HepG2 (cell line): Measurements from ENCODE around the gene FBXW5. TPM values are rescaled to one million over a fixed set of nuclear protein-coding genes. Genes with fewer than 3 reads are reported as not detected.

Source experiments
- ATAC-seq: fragments of 200-7000 bp; cut with Tn5 transposase; 3 replicates; pipeline ENCODE4 v1.9.1; 2020; ENCODE audit warnings: mild to moderate bottlenecking, moderate library complexity
- BruUV-seq: library from RNA; stranded (reverse); fragments of 400-500 nt; replicated peaks from 2 replicates; lab custom pipeline; 2021; lab: Mats Ljungman, UMichigan
- CTCF ChIA-PET: fragments of 300-600 bp; formaldehyde crosslinking; extraction: SDS; loops from one replicate; lab custom pipeline; 2021; ENCODE audit warnings: low total read pairs, inconsistent platforms, low intra/inter-chr PET ratio; lab: Yijun Ruan, JAX
- POLR2A ChIA-PET: fragments of 350-600 bp; sonication (Branson Sonifier 250); formaldehyde crosslinking; loops from one replicate; lab custom pipeline; 2020; ENCODE audit warnings: antibody characterized with exemption, inconsistent platforms; lab: Yijun Ruan, JAX
- DNase-seq: peaks from one replicate; pipeline ENCODE4 v3.0.0-alpha.2; 2015; ENCODE audit warnings: low spot score
- FAIRE-seq: peaks from 3 replicates; lab custom pipeline; 2011; peaks lifted over from hg19 to GRCh38; lab: Jason Lieb, UNC
- H2AFZ ChIP-seq: one replicate; pipeline ENCODE4 v1.6.1; 2011; ENCODE audit warnings: low read length, inconsistent platforms
- H3K27ac ChIP-seq: fragments of 300-600 bp; 3 replicates; pipeline ENCODE4 v1.8.0; 2011; ENCODE audit warnings: mixed run types, mild to moderate bottlenecking, mixed read lengths, low read length, inconsistent platforms; ENCODE audit not compliant: insufficient read depth; ENCODE audit errors: extremely low read length
- H3K27me3 ChIP-seq, 2 experiments: fragments of 200-600 bp in 1 of 2; 2 replicates in 1 of 2; 3 replicates in 1 of 2; pipeline versions ENCODE4 v1.6.0 to v1.8.0; 2011; ENCODE audit warnings: low read length in 2 of 2, mild to moderate bottlenecking in 2 of 2, moderate library complexity in 2 of 2, inconsistent platforms in 1 of 2; ENCODE audit not compliant: insufficient read depth in 2 of 2, control insufficient read depth in 1 of 2
- H3K36me3 ChIP-seq, 2 experiments: fragments of 200-600 bp in 1 of 2; replicated peaks in 1 of 2; 2 replicates in 1 of 2; 3 replicates in 1 of 2; pipeline versions ENCODE4 v1.5.1 to v1.8.0; 2011; ENCODE audit warnings: low read length in 2 of 2, inconsistent platforms in 1 of 2; ENCODE audit not compliant: insufficient read depth in 2 of 2, control insufficient read depth in 1 of 2
- H3K4me1 ChIP-seq: 2 replicates; pipeline ENCODE4 v1.5.1; 2012; ENCODE audit warnings: low read length, inconsistent platforms; ENCODE audit not compliant: insufficient read depth
- H3K4me2 ChIP-seq: 2 replicates; pipeline ENCODE4 v1.6.0; 2011; ENCODE audit warnings: low read depth, low read length, inconsistent platforms
- H3K4me3 ChIP-seq, 3 experiments: fragments of 200-600 bp in 1 of 3; sonication (generic), shearing (Covaris generic) in 1 of 3; replicated peaks in 1 of 3; 2 replicates each; pipeline ENCODE4 v1.5.1; 2011 to 2016; ENCODE audit warnings: low read length in 3 of 3, inconsistent platforms in 2 of 3, low read depth in 2 of 3, mild to moderate bottlenecking in 2 of 3, control low read depth in 1 of 3, mixed read lengths in 1 of 3; ENCODE audit not compliant: insufficient read depth in 1 of 3
- H3K79me2 ChIP-seq: one replicate; pipeline ENCODE4 v1.6.1; 2011; ENCODE audit warnings: low read length, inconsistent platforms; ENCODE audit not compliant: insufficient read depth
- H3K9ac ChIP-seq: 2 replicates; pipeline ENCODE4 v1.6.0; 2011; ENCODE audit warnings: mild to moderate bottlenecking, low read depth, low read length, inconsistent platforms; ENCODE audit not compliant: insufficient read depth
- H3K9me3 ChIP-seq: 2 replicates; pipeline ENCODE4 v1.5.1; 2012; ENCODE audit warnings: mild to moderate bottlenecking, low read length
- H4K20me1 ChIP-seq: 2 replicates; pipeline ENCODE4 v1.6.0; 2011; ENCODE audit warnings: inconsistent platforms, mild to moderate bottlenecking, low read length, moderate library complexity; ENCODE audit not compliant: insufficient read depth
- AGO2 ChIP-seq: fragments of 200-400 bp; formaldehyde crosslinking; optimal IDR thresholded peaks from 2 replicates; pipeline ENCODE3; 2017; ENCODE audit warnings: mild to moderate bottlenecking, low read depth, low read length, moderate library complexity
- MYC ChIP-seq: sonication (generic); formaldehyde crosslinking; IDR thresholded peaks from 2 replicates; pipeline ENCODE4 v1.9.0; 2021; ENCODE audit warnings: missing genetic modification reagents, borderline replicate concordance
- POLR2G ChIP-seq: fragments of 200-400 bp; formaldehyde crosslinking; IDR thresholded peaks from 2 replicates; pipeline ENCODE4 v1.6.1; 2018; ENCODE audit warnings: mild to moderate bottlenecking, low read depth, low read length, moderate library complexity
- RBM22 ChIP-seq: fragments of 200-400 bp; formaldehyde crosslinking; optimal IDR thresholded peaks from 2 replicates; pipeline ENCODE3; 2017; ENCODE audit warnings: mild to moderate bottlenecking, low read length, moderate library complexity
- SETDB1 ChIP-seq: sonication (generic); formaldehyde crosslinking; IDR thresholded peaks from 2 replicates; pipeline ENCODE4 v1.5.1; 2020; ENCODE audit warnings: missing genetic modification reagents, mild to moderate bottlenecking, borderline replicate concordance
- WGBS: methylation state at CpG from one replicate; pipeline ENCODE4 v1.1.6; 2017; ENCODE audit warnings: low lambda C conversion rate; 5-methylcytosine and 5-hydroxymethylcytosine counted together
- in situ Hi-C: cut with HindIII; loops from 2 replicates; pipeline ENCODE4 v1.10.0; 2017; ENCODE audit warnings: low pct_unique_long_range_greater_than_20kb; ENCODE audit not compliant: extremely low pct_ligation_motif_present
- intact Hi-C: fragments of 100-400 bp; cut with micrococcal nuclease; formaldehyde crosslinking; loops from one replicate; pipeline ENCODE4 v1.10.0; 2022; ENCODE audit not compliant: unreplicated experiment
- polyA plus RNA-seq, 8 experiments: library from polyadenylated mRNA; depleted of rRNA in 3 of 8; stranded (reverse) in 7 of 8; unstranded in 1 of 8; fragments of >200 nt; fragmentation: Illumina TruSeq in 4 of 8; extraction: Trizol in 4 of 8; gene quantifications; 2 replicates each; pipeline versions ENCODE4 v1.2.1 to v1.2.3, GENCODE V29; 2011 to 2016; ENCODE audit warnings: low read depth in 4 of 8, missing spikeins in 1 of 8, mixed read lengths in 1 of 8; ENCODE audit not compliant: insufficient read depth in 1 of 8
- total RNA-seq, 5 experiments: library from RNA; depleted of rRNA; stranded (reverse); fragments of >200 nt; fragmentation: Illumina TruSeq; extraction: Trizol; gene quantifications; 2 replicates each; pipeline ENCODE4 v1.2.3, GENCODE V29; 2016; ENCODE audit warnings: low read depth in 1 of 5
- TF ChIP-seq, protein P1 (sequence below): sonication (generic); formaldehyde crosslinking; conservative IDR thresholded peaks from 2 replicates; pipeline ENCODE4 v1.8.0; 2022; ENCODE audit warnings: low read depth, missing genetic modification reagents

The FBXW5 gene
- total and polyA plus RNA-seq, 2 of the 13 experiments (the other 11 are each of a cell fraction or from before 2014, with no cell fraction given): 52.0 to 60.4 TPM

DNA sequence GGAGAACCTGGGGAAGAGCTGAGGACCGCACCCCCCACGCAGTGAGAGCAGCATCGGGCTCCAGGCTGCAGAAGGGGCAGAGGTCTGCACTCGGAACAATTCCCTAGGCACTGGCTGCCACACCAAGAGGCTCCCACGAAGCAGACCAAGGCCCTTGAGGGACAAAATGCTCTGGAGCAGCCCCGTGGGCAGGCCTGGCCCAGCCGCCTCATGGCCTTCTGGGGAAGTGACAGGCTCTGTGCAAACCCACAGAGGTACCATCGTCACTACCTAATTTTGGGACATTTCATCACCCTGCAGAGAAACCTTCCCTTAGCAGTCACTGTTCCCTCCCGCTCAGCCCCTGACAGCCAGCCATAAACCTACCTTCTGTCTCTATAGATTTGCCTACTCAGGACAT, 15.9 kb downstream of the FBXW5 start:
- in situ Hi-C loops: no loop called here
- ATAC-seq (no peak), DNase-seq (no peak), FAIRE-seq (no peak)
- Histone ChIP-seq H3K4me1 (peaks cover 7% of the 10 kb centered on the region), H3K79me2 (no peaks in the 10 kb centered on the region), H2AFZ (no peak overlapping the region), H3K27ac (no peak overlapping the region), H3K27me3 (no peaks in the 10 kb centered on the region), H4K20me1 (no peaks in the 10 kb centered on the region), H3K9me3 (no peaks in the 10 kb centered on the region), H3K36me3 (peaks cover 4 to 17% of the 10 kb centered on the region in 2 experiments; a peak in 2 of 5 replicates), H3K9ac (no peak overlapping the region), H3K4me2 (no peak overlapping the region), H3K4me3 (no peak overlapping the region)
- 80% methylated on average over 2 of the region's 9 CpGs for WGBS
- TF ChIP-seq, protein P1, sequence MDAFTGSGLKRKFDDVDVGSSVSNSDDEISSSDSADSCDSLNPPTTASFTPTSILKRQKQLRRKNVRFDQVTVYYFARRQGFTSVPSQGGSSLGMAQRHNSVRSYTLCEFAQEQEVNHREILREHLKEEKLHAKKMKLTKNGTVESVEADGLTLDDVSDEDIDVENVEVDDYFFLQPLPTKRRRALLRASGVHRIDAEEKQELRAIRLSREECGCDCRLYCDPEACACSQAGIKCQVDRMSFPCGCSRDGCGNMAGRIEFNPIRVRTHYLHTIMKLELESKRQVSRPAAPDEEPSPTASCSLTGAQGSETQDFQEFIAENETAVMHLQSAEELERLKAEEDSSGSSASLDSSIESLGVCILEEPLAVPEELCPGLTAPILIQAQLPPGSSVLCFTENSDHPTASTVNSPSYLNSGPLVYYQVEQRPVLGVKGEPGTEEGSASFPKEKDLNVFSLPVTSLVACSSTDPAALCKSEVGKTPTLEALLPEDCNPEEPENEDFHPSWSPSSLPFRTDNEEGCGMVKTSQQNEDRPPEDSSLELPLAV (CRISPR knock-in tag): no peak
- TF ChIP-seq AGO2: peak; percentile 50
- BruUV-seq: no TSS peak
- ChIA-PET CTCF (no interaction called here), POLR2A (no interaction called here)
- intact Hi-C loops: loop anchor here (5.0 kb wide), 1 partner anchor 141 kb away; no protein-coding TSS in a partner anchor

DNA sequence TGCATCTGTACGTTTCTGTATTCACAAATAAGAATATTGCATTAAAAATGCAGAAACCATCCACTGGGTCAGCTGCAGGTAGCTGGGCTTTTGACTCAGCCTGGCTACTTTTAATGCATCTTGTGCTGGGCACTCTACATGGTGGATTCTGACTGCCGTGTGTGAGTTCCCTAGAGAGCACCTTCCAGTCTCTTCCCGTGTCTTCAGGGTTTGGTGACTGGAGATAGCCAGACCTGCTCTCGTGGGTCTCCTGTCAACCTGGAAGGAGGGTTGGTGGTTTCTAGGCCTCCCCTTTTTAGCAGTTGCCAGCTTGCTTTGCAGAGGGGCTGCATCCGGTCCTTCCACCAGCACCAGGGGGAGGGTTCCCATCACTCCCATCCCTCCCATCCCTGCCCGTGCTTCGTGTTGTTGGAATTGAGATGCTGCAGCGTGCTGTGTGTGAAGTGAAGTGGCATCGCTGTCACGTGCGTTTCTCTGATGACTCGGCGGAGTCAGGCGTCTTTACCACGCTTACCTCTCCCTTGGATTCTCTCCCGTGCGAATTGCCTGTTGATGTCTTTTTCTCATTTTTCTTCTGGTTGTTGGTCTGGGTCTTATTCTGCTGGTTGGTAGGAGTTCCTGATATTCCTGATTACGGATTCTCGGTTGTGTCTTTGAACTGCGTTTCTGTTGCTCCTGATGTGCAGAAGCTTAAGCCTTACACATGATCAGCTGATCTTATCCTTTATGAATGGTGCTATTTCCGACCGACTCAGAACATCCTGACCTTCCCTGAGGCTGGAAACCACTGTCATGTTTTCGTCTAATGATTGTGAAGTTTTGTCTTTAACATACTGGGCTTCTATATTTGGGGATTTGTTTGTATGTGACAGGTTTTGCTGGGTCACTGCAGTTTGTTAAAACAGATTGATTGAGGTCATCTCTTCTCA, 16.9 kb downstream of the FBXW5 start:
- Histone ChIP-seq H3K36me3 (peaks cover 4 to 22% of the 10 kb centered on the region in 2 experiments; a peak in 3 of 5 replicates), H3K27ac (no peak overlapping the region), H3K4me3 (no peak overlapping the region), H3K9me3 (no peaks in the 10 kb centered on the region), H4K20me1 (no peaks in the 10 kb centered on the region), H3K4me2 (no peak overlapping the region), H3K4me1 (no peaks in the 10 kb centered on the region), H3K27me3 (no peaks in the 10 kb centered on the region), H3K9ac (no peak overlapping the region), H3K79me2 (no peaks in the 10 kb centered on the region), H2AFZ (no peak overlapping the region)
- ChIA-PET CTCF (no interaction called here), POLR2A (interaction anchor here (0.6 kb wide), 1 partner anchor 9 kb away, joined by 3 read pairs; no protein-coding TSS in a partner anchor)
- in situ Hi-C loops (no loop called here), intact Hi-C loops (loop anchor here (5.0 kb wide), 1 partner anchor 140 kb away; no protein-coding TSS in a partner anchor)
- DNase-seq: no peak
- no TSS peak for BruUV-seq
- WGBS: 92% methylated on average over 22 of the region's 23 CpGs
- no peak for ATAC-seq
- no peak for FAIRE-seq
- TF ChIP-seq MYC (CRISPR knock-in tag) (no peak), POLR2G (peak; percentile 42; the same call in 1 of the 2 replicates), SETDB1 (CRISPR knock-in tag) (no peak), RBM22 (peak; percentile 27)
